IMR-90 (cell line): ENCODE measurements around the gene PRCD. TPM values are rescaled to one million over a fixed set of nuclear protein-coding genes. Genes with fewer than 3 reads are reported as not detected.

Source experiments
- ATAC-seq: fragments of 200-7000 bp; cut with Tn5 transposase; 2 replicates; pipeline ENCODE4 v1.9.1; 2020; ENCODE audit warnings: low read depth, mild to moderate bottlenecking, moderate library complexity
- BruUV-seq: library from RNA; stranded (reverse); fragments of 400-500 nt; replicated peaks from 2 replicates; lab custom pipeline; 2021; lab: Mats Ljungman, UMichigan
- CTCF ChIA-PET: fragments of 300-600 bp; formaldehyde crosslinking; extraction: SDS; loops from one replicate; lab custom pipeline; 2021; ENCODE audit warnings: antibody characterized with exemption; lab: Yijun Ruan, JAX
- POLR2A ChIA-PET: fragments of 300-600 bp; sonication (Branson Sonifier 250); formaldehyde crosslinking; loops from one replicate; lab custom pipeline; 2022; ENCODE audit warnings: antibody characterized with exemption; ENCODE audit not compliant: unreplicated experiment; lab: Charles Lee
- DNase-seq: peaks from one replicate; pipeline ENCODE4 v3.0.0; 2013
- H2AFZ ChIP-seq: replicated peaks from 2 replicates; pipeline ENCODE3; 2013; ENCODE audit warnings: low read length, mild to moderate bottlenecking; ENCODE audit not compliant: poor library complexity
- H2AK5ac ChIP-seq: 2 replicates; pipeline ENCODE4 v1.6.1; 2013; ENCODE audit warnings: low read depth, low read length, inconsistent platforms
- H2AK9ac ChIP-seq: replicated peaks from 2 replicates; pipeline ENCODE3; 2013; ENCODE audit warnings: mild to moderate bottlenecking, low read depth, low read length, moderate library complexity; ENCODE audit not compliant: poor library complexity
- H2BK120ac ChIP-seq: 2 replicates; pipeline ENCODE4 v1.6.1; 2013; ENCODE audit warnings: low read depth, low read length, inconsistent platforms
- H2BK15ac ChIP-seq: 3 replicates; pipeline ENCODE4 v1.6.1; 2013; ENCODE audit warnings: low read depth, low read length, inconsistent platforms
- H2BK20ac ChIP-seq: 2 replicates; pipeline ENCODE4 v1.6.1; 2013; ENCODE audit warnings: low read depth, mild to moderate bottlenecking, inconsistent platforms, low read length, moderate library complexity
- H2BK5ac ChIP-seq: 2 replicates; pipeline ENCODE4 v1.6.1; 2013; ENCODE audit warnings: mild to moderate bottlenecking, low read depth, low read length, inconsistent platforms; ENCODE audit not compliant: poor library complexity, severe bottlenecking
- H3K14ac ChIP-seq: replicated peaks from 2 replicates; pipeline ENCODE4 v1.6.1; 2013; ENCODE audit warnings: low read depth, low read length, inconsistent platforms
- H3K18ac ChIP-seq: 2 replicates; pipeline ENCODE4 v1.6.1; 2013; ENCODE audit warnings: low read depth, low read length, control low read depth
- H3K23ac ChIP-seq: 2 replicates; pipeline ENCODE4 v1.6.1; 2013; ENCODE audit warnings: low read depth, low read length, inconsistent platforms
- H3K27ac ChIP-seq: 2 replicates; pipeline ENCODE4 v1.5.1; 2013; ENCODE audit warnings: mild to moderate bottlenecking, control low read depth, low read length; ENCODE audit not compliant: insufficient read depth
- H3K27me3 ChIP-seq: 2 replicates; pipeline ENCODE4 v1.6.1; 2013; ENCODE audit warnings: low read length; ENCODE audit not compliant: control insufficient read depth, insufficient read depth
- H3K36me3 ChIP-seq: 2 replicates; pipeline ENCODE4 v1.6.1; 2013; ENCODE audit warnings: low read length, mixed read lengths; ENCODE audit not compliant: control insufficient read depth, insufficient read depth
- H3K4ac ChIP-seq: 2 replicates; pipeline ENCODE4 v1.6.1; 2013; ENCODE audit warnings: low read depth, low read length, inconsistent platforms
- H3K4me1 ChIP-seq: 2 replicates; pipeline ENCODE4 v1.6.1; 2013; ENCODE audit warnings: low read length, mixed read lengths; ENCODE audit not compliant: control insufficient read depth, insufficient read depth
- H3K4me2 ChIP-seq: 2 replicates; pipeline ENCODE4 v1.6.1; 2013; ENCODE audit warnings: low read depth, mild to moderate bottlenecking, control low read depth, low read length, moderate library complexity
- H3K4me3 ChIP-seq: 2 replicates; pipeline ENCODE4 v1.5.1; 2013; ENCODE audit warnings: low read depth, mild to moderate bottlenecking, control low read depth, low read length, moderate library complexity; ENCODE audit not compliant: insufficient read depth
- H3K56ac ChIP-seq: 2 replicates; pipeline ENCODE4 v1.6.1; 2013; ENCODE audit warnings: low read length, inconsistent platforms; ENCODE audit not compliant: insufficient read depth; ENCODE audit errors: extremely low read depth
- H3K79me1 ChIP-seq, 2 experiments: 2 replicates each; pipeline ENCODE4 v1.6.1; 2013; ENCODE audit warnings: low read length in 2 of 2, inconsistent platforms in 1 of 2, low read depth in 1 of 2
- H3K9ac ChIP-seq: 2 replicates; pipeline ENCODE4 v1.6.1; 2013; ENCODE audit warnings: low read depth, low read length, control low read depth
- H3K9me1 ChIP-seq: 2 replicates; pipeline ENCODE4 v1.6.1; 2013; ENCODE audit warnings: low read length, inconsistent platforms; ENCODE audit not compliant: insufficient read depth
- H3K9me3 ChIP-seq: 2 replicates; pipeline ENCODE4 v1.6.1; 2013; ENCODE audit warnings: low read length; ENCODE audit not compliant: control insufficient read depth, insufficient read depth
- H4K20me1 ChIP-seq: 2 replicates; pipeline ENCODE4 v1.6.1; 2013; ENCODE audit warnings: low read length, inconsistent platforms; ENCODE audit not compliant: insufficient read depth
- H4K5ac ChIP-seq: 2 replicates; pipeline ENCODE4 v1.6.1; 2013; ENCODE audit warnings: mild to moderate bottlenecking, low read depth, low read length, control low read depth
- H4K8ac ChIP-seq, 2 experiments: 2 replicates each; pipeline ENCODE4 v1.6.1; 2013; ENCODE audit warnings: low read depth in 2 of 2, low read length in 2 of 2, control low read depth in 1 of 2, inconsistent platforms in 1 of 2
- H4K91ac ChIP-seq: 2 replicates; pipeline ENCODE4 v1.6.1; 2013; ENCODE audit warnings: low read depth, low read length, inconsistent platforms; ENCODE audit not compliant: insufficient read depth
- CHD1 ChIP-seq: IDR thresholded peaks from 2 replicates; pipeline ENCODE4 v1.6.1; 2012; ENCODE audit warnings: low read depth, low read length, improper control_type of control experiment
- FOS ChIP-seq: fragments of 150-350 bp; IDR thresholded peaks from 2 replicates; pipeline ENCODE4 v1.6.1; 2016; ENCODE audit warnings: low read depth, low read length
- MAFK ChIP-seq: IDR thresholded peaks from 2 replicates; pipeline ENCODE4 v1.6.1; 2012; ENCODE audit warnings: low read depth, low read length, improper control_type of control experiment
- MAZ ChIP-seq: IDR thresholded peaks from 2 replicates; pipeline ENCODE4 v1.6.1; 2012; ENCODE audit warnings: low read depth, mild to moderate bottlenecking, low read length, improper control_type of control experiment, moderate library complexity, borderline replicate concordance
- NFE2L2 ChIP-seq: fragments of 150-350 bp; IDR thresholded peaks from 2 replicates; pipeline ENCODE4 v1.6.1; 2016; ENCODE audit warnings: low read depth, mild to moderate bottlenecking, low read length
- POLR2A ChIP-seq: IDR thresholded peaks from 2 replicates; pipeline ENCODE4 v1.6.1; 2012; ENCODE audit warnings: mild to moderate bottlenecking, low read depth, low read length
- RCOR1 ChIP-seq: IDR thresholded peaks from 2 replicates; pipeline ENCODE4 v1.6.1; 2012; ENCODE audit warnings: mild to moderate bottlenecking, low read length, improper control_type of control experiment; ENCODE audit not compliant: insufficient replicate concordance
- RFX5 ChIP-seq: IDR thresholded peaks from 2 replicates; pipeline ENCODE4 v1.8.0; 2012; ENCODE audit warnings: low read depth, mild to moderate bottlenecking, low read length, moderate library complexity
- SMC3 ChIP-seq: fragments of 150-350 bp; IDR thresholded peaks from 2 replicates; pipeline ENCODE4 v1.6.1; 2016; ENCODE audit warnings: low read depth, mild to moderate bottlenecking, antibody characterized with exemption, low read length, moderate library complexity
- USF2 ChIP-seq: fragments of 150-350 bp; IDR thresholded peaks from 2 replicates; pipeline ENCODE4 v1.6.1; 2017; ENCODE audit warnings: mild to moderate bottlenecking, antibody characterized with exemption, low read length, low read depth
- WGBS, 2 experiments: methylation state at CpG; one replicate each; pipeline versions ENCODE4 v1.1.5 to v1.1.7; 2013; ENCODE audit warnings: missing lambda C conversion rate in 2 of 2; ENCODE audit not compliant: insufficient read length in 1 of 2; ENCODE audit errors: extremely low coverage in 2 of 2; 5-methylcytosine and 5-hydroxymethylcytosine counted together
- dilution Hi-C: fragments of 300-500 bp; cut with HindIII; formaldehyde crosslinking; loops from one replicate; pipeline ENCODE4 v1.14.3; 2018; ENCODE audit warnings: low sequenced_read_pairs; ENCODE audit not compliant: unreplicated experiment
- in situ Hi-C: fragments of 300-500 bp; cut with MboI; formaldehyde crosslinking; loops from 3 replicates; pipeline ENCODE4 v1.14.3; 2019; ENCODE audit warnings: low sequenced_read_pairs, inconsistent platforms, mixed read lengths
- intact Hi-C: fragments of 100-400 bp; cut with micrococcal nuclease; formaldehyde crosslinking; loops from 2 replicates; pipeline ENCODE4 v1.10.0; 2022
- polyA plus RNA-seq, 3 experiments: library from polyadenylated mRNA; depleted of rRNA; stranded (reverse); fragments of >200 nt; gene quantifications; 2 replicates each; pipeline ENCODE4 v1.2.3, GENCODE V29; 2012; ENCODE audit warnings: low replicate concordance in 1 of 3
- total RNA-seq: library from RNA; depleted of rRNA; stranded (reverse); fragments of >200 nt; gene quantifications from 2 replicates; pipeline ENCODE4 v1.2.3, GENCODE V29; 2012
- TF ChIP-seq, protein P1 (sequence below): fragments of 150-350 bp; IDR thresholded peaks from 2 replicates; pipeline ENCODE4 v1.6.1; 2016; ENCODE audit warnings: low read depth, mild to moderate bottlenecking, low read length, moderate library complexity, borderline replicate concordance

PRCD gene
- total and polyA plus RNA-seq, 2 of the 4 experiments (the other 2 are of a cell fraction), result 0.32 TPM; not detected in 1

DNA sequence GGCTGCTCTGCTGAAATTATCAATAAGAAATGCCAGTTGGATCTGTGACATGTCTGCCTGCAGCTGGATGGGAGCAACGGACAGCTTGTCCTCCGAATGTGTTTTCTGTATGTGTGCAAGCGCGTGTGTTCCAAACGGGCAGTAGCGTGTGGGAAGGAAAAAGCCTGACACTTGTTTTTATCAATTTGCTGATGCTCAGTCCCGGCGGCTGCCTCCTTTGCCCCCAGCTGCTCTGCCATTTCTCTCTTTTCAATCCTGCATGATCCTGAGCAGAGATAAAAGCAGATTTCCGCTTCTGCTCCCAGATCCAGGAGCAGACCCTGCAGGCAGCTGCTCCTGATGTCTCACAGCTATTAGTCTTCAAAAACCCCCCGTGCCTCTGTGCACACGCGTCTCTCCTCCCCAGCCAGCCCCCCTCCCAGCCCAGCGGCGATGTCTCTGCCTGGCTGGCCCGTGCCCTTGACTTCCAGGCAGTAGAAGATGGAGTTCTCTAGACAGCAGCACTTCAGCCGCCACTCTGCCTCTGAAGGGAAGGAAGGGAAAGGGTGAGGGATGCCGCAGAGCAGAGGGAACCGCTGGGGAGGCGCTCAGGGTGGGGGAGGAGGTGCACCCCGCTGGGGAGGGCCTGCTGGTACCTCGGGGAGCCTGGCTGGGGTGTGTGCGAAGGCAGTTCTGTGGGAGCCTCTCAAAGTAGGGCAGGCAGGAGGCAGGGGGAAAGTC lies 4.1 kb downstream of the PRCD start (continued):
- TF ChIP-seq USF2, result no peak

- Histone ChIP-seq H3K4me2 (no peak overlapping the region), H2BK120ac (peak overlapping the region; percentile 78), H3K27me3 (no peaks in the 10 kb centered on the region), H4K8ac (no peak overlapping the region), H3K9ac (no peak overlapping the region), H2AK9ac (no peak overlapping the region), H4K20me1 (peaks cover 6% of the 10 kb centered on the region; the same call in 1 of the 2 replicates), H3K79me1 (0 out of 4 replicates have a peak, but pooled peaks cover 0 to 9% of the 10 kb centered on the region in 2 experiments), H2BK5ac (no peak overlapping the region), H3K4me3 (no peak overlapping the region), H4K91ac (0 out of 2 replicates have a peak overlapping the region, but pooled peaks have one; percentile 6), H3K9me3 (no peaks in the 10 kb centered on the region), H3K4ac (peak overlapping the region; percentile 88), H3K4me1 (peaks cover 22% of the 10 kb centered on the region), H2AFZ (no peak overlapping the region), H3K14ac (no peak overlapping the region), H4K5ac (no peak overlapping the region), H3K27ac (no peak overlapping the region), H3K56ac (no peak overlapping the region), H3K23ac (no peak overlapping the region), H3K36me3 (no peaks in the 10 kb centered on the region), H2BK15ac (peak overlapping the region; percentile 57; the same call in 2 of the 3 replicates), H3K18ac (no peak overlapping the region), H3K9me1 (peaks cover 22% of the 10 kb centered on the region), H2BK20ac (peak overlapping the region; percentile 82; the same call in 1 of the 2 replicates), H2AK5ac (peak overlapping the region; percentile 93)
- no peak for ATAC-seq
- POLR2A ChIA-PET, result interaction anchor here (0.5 to 1.1 kb wide), 3 partner anchors 14 to 190 kb away, joined by 3 read pairs; no protein-coding TSS in a partner anchor
- dilution Hi-C loops (no loop called here), intact Hi-C loops (no loop called here), in situ Hi-C loops (no loop called here)
- CTCF ChIA-PET, result interaction anchor here (2.4 kb wide), 1 partner anchor 22 kb away, joined by 12 read pairs; no protein-coding TSS in a partner anchor
- WGBS, 2 experiments, result 80% methylated on average over 4 of the region's 24 CpGs; no CpG with 5 or more reads in 1 of the 2 experiments
- DNase-seq, result no peak
- TF ChIP-seq MAZ (no peak), MAFK (no peak), SMC3 (no peak), POLR2A (no peak), RCOR1 (no peak), RFX5 (no peak), NFE2L2 (no peak), FOS (no peak), CHD1 (no peak), USF2 (no peak)
- TF ChIP-seq, protein P1, sequence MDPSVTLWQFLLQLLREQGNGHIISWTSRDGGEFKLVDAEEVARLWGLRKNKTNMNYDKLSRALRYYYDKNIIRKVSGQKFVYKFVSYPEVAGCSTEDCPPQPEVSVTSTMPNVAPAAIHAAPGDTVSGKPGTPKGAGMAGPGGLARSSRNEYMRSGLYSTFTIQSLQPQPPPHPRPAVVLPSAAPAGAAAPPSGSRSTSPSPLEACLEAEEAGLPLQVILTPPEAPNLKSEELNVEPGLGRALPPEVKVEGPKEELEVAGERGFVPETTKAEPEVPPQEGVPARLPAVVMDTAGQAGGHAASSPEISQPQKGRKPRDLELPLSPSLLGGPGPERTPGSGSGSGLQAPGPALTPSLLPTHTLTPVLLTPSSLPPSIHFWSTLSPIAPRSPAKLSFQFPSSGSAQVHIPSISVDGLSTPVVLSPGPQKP, result no peak
- BruUV-seq, result no TSS peak
These were observed 4.9 kb downstream of the PRCD start for GRCh38 chr17:76544546-76545365.
